ENCODE results near the gene TCHH.
A peak's percentile ranks its signal among the peaks of the same experiment; 100 is the strongest.
"Not testable (repeated sequence)": the region's sequence is repeated elsewhere in the genome, so short reads cannot be mapped to it uniquely, and the experiment has no call there.

Gene TCHH

DNA sequence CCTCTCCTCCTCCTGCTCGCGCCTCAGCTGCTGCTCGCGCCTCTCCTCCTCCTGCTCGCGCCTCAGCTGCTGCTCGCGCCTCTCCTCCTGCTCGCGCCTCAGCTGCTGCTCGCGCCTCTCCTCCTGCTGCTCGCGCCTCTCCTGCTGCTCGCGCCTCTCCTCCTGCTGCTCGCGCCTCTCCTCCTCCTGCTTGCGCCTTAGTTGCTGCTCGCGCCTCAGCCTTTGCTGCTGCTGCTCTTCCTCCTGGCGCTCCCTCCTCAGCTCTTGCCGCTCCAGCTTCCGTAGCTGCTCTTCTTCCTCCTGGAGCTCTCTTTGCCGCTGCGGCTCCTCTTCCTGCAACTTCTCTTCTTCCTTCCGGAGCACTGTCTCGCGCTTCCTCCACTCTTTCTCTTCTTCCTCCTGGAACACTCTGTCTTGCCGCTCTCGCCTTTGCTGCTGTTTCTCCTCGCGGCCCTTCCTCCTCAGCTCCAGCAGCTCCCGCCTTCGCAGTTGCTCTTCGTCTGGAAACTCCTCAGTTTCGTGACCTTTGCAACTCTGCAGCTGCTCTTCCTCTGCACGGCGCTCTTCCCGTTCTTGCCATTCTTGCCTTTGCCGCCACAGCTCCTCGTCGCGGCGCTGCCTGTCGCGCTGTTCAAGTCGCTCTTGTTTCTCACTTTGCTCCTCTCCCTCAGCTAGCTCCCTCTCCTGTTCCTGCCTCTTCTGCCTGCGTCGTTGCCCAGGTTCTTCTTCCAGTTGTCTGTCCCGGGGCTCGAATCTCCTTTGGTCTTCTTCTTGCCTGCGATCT lies 3.0 kb downstream of the TCHH start:
- no peak for DNase-seq

DNA sequence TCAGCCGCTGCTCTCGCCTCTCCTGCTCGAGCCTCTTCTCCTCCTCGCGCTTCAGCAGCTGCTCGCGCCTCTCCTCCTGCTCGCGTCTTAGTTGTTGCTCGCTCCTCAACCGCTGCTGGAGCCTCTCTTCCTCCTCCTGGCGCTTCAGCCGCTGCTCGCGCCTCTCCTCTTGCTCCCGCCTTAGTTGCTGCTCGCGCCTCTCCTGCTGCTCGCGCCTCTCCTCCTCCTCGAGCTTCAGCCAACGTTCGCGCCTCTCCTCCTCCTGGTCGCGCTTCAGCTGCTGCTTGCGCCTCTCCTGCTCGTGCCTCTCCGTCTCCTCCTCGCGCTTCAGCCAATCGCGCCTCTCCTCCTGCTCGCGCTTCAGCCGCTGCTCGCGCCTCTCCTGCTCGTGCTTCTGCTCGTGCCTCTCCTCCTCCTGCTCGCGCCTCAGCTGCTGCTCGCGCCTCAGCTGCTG lies 3.7 kb downstream of the TCHH start:
- no peak for DNase-seq

DNA sequence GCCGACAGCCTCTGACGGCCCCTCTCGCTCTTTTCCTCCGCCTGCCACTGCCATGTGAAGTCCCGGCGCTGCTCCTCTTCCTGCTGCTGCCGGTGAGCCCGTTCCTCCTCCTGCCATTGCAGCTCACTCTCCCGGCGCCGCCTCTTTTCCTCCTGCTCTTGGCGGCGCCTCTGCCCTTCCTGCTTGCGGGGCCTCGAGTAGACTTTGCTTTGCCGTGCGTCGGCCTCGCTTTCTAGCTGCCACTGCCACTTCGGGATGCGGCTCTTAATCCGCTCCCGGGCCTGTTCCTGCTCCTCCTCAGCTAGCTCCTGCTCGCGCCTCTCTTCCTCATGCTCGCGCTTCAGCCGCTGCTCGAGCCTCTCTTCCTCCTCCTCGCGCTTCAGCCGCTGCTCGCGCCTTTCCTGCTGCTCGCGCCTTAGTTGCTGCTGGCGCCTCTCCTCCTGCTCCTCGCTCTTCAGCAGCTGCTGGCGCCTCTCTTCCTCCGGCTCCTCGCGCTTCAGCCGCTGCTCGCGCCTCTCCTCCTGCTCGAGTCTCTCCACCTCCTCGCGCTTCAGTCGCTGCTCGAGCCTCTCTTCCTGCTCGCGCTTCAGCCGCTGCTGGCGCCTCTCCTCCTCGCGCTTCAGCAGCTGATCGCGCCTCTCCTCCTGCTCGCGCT lies 4.3 kb downstream of the TCHH start:
- DNase-seq: peak; percentile 13

DNA sequence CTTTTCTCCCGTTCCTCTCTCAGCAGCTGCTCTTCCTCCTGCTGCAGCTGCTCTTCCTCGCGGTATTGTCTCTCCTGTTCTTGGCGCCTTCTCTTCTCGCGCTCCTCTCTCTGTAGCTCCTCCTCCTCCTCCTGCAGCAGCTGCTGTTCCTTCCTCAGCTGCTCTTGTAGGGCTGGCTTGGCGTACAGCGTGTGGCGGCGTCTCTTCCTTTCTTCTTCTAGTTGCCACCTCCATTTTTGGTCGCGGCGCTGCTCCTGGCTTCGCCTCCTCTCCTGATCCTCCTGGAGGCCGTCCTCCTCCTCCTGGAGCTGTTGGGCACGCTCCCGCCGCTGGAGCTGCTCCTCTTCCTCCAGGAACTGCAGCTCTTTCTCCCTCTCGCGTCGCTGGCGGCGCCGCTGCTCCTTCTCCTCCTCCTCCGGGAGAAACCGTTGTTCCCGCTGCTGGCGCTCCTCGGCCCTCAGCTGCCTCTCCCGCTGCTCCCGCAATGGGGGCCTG lies 4.8 kb downstream of the TCHH start:
- peak; percentile 9 for DNase-seq

DNA sequence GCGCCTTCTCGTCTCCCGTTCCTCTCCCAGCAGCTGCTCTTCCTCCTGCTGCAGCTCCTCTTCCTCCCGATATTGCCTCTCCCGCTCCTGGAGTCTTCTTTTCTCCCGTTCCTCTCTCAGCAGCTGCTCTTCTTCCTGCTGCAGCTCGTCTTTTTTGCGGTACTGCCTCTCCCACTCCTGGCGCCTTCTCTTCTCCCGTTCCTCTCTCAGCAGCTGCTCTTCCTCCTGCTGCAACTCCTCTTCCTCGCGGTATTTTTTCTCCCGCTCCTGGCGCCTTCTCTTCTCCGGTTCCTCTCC lies 5.3 kb downstream of the TCHH start:
- DNase-seq: no peak

DNA sequence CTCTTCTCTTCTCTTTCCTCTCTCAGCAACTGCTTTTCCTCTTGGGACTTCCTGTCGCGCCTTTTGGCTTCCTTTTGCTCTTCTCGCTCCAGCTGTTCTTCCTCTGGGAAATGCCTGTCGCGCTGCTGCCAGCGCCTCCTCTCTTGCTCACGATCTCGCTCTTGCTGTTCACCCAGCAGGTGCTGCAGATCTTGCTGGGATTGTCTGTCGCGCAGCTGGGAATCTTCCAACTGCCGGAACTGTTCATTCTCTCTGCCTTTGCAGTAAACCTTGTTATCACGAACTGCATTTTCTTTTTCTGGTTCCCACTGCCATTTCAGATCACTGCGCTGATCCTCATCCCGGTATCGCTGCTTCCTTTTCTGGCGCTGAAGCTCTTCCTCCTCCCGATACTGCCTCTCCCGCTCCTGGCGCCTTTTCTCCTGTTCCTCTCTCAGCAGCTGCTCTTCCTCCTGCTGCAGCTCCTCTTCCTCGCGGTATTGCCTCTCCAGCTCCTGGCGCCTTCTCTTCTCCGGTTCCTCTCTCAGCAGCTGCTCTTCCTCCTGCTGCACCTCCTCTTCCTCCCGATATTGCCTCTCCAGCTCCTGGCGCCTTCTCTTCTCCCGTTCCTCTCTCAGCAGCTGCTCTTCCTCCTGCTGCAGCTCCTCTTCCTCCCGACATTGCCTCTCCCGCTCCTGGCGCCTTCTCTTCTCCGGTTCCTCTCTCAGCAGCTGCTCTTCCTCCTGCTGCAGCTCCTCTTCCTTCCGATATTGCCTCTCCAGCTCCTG lies 5.8 kb downstream of the TCHH start:
- DNase-seq: no peak

DNA sequence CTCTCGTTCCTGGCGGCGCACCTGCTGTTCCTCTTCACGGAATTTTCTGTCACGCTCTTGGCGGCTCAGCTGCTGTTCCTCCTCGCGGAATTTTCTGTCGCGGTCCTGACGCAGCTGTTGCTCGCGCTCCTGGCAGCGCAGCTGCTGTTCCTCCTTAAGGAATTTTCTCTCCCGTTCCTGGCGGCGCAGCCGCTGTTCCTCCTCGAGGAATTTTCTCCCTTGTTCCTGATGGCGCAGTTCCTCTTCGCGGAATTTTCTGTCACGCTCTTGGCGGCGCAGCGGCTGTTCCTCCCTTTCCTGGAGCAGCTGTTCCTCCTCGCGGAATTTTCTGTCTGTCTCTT lies 6.4 kb downstream of the TCHH start:
- DNase-seq: no peak

DNA sequence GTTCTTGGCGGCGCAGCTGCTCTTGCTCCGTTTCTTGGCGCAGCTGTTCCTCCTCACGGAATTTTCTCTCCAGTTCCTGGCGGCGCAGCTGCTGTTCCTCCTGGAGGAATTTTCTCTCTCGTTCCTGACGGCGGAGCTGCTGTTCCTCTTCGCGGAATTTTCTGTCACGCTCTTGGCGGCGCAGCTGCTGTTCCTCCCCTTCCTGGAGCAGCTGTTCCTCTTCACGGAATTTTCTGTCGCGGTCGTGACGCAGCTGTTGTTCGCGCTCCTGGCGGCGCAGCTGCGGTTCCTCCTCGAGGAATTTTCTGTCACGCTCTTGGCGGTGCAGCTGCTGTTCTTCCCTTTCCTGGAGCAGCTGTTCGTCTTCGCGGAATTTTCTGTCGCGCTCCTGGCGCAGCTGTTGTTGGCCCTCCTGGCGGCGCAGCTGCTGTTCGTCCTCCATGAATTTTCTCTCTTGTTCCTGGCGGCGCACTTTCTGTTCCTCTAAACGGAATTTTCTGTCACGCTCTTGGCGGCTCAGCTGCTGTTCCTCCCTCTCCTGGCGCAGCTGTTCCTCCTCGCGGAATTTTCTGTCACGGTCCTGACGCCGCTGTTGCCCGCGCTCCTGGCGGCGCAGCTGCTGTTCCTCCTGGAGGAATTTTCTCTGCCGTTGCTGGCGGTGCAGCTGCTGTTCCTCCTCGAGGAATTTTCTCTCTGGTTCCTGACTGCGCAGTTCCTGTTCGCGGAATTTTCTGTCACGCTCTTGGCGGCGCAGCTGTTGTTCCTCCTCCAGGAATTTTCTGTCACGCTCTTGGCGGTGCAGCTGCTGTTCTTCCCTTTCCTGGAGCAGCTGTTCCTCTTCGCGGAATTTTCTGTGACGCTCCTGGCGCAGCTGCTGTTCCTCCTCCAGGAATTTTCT lies 7.0 kb downstream of the TCHH start:
- DNase-seq: no peak

DNA sequence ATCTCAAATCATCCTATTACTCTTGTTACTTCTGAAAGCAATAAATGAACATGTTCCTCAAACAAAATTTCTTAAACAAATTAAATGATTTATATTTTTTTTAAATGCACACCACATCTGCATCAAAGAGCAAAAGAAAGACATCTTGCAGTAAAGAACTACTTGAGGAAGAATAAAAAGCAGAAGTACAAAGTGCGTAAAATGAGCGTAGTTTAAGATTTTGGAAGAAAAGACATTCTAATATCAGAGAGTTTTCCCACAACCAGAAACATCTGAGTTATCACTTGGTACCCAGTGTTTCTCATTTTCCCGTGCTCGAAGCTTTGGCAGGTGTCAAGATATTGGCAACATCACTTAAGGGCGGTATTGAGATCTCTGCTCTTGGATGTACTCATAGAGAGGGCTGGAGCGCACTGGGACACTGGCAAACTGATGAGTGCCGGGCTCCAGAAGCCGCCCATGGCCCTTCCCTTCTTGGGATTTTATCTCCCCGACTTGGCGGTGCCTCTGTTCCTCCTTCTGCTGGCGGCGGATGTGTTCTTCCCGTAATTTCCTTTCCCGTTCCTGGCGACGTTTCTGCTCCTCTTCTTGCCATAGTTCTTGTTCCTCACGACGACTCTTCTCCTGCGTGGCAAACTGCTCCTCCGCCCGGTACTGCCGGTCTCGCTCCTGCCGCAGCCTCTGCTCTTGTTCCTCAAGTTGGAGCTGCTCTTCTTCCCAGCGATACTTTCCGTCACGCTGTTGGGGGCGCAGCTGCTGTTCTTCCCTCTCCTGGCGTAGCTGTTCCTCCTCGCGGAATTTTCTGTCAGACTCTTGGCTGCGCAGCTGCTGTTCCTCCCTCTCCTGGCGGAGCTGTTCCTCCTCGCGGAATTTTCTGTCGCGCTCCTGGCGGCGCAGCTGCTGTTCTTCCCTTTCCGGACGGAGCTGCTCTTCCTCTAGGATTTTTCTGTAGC lies 7.9 kb downstream of the TCHH start:
- DNase-seq: no peak

DNA sequence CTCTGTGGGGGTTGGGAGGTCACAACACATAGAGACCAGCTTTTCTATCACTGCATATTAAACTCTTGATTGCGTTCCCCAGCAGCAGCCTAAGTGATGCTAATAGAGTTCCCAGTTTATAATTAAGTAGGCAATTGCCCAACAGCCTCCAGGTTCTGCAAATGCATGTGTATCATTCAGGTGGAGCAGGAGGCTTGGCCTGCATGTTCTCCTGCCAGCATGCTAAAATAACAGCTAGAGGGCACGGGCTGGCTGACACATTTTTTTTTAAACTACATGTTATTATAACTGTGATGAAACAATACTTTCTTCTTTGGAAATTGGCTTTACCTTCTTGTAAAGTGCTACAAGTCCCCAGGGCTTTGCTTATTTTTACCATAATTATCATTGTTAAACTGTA lies 10.4 kb downstream of the TCHH start:
- no peak for DNase-seq

DNA sequence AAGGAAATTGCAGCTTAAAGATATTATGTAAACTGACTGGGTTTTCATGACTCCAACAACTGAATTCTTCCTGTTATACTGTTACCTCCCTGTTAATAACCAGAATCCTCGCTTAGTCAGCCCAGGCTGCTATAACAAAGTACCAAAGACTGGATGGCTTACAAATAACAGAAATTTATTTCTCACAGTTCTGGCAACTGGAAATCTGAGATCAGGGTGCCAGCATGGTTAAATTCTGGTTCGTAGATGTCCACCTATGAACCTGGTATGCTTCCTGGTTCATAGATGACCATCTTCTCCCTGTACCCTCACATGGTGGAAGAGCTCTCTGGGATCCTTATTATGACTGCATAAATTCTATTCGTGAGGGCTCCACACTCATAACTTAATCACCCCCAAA lies 18.3 kb downstream of the TCHH start:
- DNase-seq: no peak

DNA sequence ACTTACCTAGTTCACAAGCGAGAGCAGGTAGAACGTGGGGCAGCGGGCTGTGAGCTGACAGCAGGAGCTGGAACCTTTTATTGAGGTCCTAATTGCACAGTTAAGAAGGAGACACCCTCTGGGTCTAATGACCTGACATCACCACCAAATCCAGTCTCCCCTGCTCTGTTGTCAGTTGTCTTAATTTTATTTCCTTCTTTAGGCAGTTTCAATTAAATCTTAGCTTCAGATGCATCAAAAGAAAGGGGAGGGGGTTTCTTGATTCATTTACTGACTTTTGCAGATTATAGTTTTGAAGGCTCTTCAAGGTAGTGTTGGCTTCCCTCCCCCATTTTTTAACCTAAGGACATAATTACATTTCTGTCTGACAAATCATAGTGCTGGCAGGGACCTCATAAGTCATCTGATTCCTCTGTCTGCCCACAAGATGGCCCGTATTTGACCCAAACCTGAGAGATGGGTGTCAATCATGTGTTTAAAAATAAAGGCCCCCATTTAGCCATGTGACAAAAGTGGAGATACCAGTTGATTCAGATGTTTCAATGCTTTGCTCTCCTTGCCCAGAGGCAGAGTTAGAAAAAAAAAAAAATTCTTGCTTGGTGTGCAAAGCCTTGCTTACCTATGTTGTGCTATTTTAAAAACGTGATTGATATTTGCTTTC lies 26.1 kb downstream of the TCHH start, which contains the start of gene TCHHL1:
TCHHL1 (minus strand) TSS at position 51 of the 661 bp plus-strand sequence. CDS start 921 bp downstream, outside the sequence.
- DNase-seq: no peak

DNA sequence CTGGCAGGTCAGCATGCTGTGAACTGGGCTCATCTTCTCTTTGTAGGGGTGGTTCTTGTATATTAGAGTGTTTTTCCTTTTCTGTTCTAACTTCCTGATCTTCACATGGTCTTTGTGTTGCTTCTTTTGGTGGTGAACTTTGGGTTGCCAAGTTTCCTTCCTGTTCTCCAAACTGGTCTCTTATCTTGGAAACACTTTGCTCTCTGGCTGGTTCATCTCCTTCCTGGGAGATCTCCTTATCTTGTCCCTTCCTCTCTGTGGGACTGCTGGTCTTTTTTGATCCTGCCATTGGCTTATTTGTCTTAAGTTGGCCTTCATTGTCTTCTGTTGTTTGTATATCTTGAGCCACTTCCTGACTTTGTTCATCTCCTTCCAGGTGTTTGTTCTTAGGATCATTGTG lies 28.5 kb downstream of the TCHH start:
- no peak for DNase-seq

DNA sequence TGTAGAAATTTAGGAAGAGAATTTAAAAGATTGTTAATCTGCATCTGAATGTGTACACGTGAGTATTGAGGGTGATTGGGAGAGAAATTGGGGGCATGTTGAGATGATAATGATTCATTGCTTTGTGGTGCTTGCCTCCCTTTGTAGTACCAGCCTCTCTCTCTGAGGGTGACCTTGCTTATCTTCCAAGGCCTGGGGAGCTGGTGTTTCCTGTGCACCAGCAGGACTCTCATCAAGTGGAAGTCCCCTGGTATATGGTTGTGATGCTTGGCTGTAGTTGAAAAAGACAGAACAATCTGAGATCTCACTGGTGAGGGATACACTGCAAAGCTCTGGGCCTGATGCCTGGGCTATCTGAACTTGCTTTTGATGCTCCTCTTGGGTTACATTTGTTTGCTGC lies 30.4 kb downstream of the TCHH start:
- DNase-seq: no peak

DNA sequence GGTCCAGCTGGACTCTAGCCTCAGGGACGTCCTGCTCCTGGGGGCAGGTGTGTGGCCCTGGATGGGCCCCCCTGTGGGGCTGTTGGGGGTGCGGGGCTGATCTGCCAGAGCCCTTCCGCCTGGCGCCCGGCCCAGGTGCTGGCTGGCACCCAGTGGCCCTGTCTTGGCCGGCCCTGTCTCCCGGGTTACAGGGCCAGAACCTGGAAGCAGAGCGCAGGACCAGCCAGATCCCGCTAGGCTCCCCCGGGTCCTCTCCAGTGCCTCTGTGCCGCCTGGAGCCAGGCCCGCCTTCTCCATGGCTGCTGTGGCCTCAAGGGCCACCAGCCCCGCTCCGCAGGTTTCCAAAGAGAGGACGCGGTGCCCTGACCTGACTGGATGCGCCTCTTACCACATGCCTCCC lies 34.2 kb downstream of the TCHH start:
- not testable (repeated sequence) for DNase-seq

DNA sequence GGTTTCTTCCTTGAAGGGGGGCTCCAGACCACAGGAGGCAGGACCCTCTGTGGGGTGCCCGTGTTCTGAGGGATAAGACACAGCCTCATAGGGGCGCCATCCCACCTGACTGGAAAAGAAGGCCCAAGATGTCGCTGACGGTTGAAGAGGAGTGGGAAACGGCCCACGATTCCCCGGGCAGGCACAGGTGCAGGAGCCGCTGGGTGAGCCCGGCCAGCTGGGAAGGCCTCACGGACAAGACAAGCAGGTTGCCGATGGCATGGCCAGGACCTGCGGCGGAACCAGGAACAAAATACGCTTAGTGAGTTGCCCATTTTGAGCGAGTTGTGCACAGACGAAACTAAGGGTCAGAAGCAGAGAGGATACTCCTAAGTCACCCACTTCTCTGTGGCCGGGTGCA lies 34.8 kb downstream of the TCHH start:
- DNase-seq: not testable (repeated sequence)

DNA sequence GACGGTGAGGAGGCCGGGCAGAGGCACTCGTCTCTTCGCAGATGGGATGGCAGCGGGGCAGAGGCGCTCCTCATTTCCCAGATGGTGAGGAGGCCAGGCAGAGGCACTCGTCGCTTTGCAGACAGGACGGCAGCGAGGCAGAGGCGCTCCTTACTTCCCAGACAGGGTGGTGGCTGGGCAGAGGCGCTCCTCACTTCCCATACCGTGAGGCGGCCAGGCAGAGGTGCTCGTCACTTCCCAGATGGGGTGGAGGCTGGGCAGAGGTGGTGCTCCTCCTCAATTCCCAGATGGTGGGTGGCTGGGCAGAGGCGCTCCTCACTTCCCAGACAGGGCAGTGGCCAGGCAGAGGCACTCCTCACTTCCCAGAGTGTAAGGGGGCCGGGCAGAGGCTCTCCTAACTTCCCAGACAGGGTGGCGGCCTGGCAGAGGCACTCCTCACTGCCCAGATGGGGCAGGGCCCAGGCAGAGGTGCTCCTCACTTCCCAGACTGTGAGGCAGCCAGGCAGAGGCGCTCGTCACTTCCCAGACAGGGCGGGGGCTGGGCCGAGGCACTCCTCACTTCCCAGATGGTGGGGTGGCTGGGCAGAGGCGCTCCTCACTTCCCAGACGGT lies 36.3 kb downstream of the TCHH start:
- DNase-seq: no peak

DNA sequence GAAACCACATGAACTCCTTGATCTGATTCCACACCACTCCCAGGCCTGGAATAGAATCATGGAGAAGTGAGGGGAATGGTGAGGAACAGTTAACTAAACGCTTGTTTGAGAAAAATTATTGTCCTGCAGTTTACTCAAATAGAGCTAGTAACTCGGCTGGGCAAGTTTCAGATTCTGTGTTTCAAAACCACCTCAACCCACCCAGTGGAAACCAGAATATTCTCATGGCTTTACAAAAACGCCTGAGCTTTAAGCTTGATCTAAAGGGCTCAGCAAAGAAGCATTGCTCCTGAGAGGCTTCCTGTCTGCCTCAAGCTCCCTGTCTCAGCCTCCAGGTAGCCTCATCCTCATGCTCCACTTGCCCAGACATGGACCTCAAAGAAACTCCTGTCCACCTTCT lies 42.9 kb downstream of the TCHH start:
- DNase-seq: no peak

DNA sequence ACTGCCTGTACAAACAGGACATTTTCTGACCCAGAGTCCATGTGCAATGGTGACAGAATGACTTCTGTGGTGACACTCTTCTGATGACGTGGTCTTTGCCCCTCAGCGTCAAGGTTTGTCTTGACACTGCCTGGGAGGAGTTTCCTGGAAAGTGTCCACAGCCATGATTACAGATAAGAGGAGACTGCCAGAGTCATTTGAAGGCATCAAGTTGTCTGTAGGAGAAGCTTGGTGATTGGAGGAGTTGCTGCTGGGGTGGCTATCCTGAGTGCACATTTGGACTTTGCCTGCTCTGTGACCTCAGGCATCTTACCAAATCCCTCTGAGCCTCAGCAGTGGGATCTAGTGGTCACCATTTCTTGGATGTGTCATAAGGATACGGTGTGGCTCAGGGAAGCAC lies 44.1 kb downstream of the TCHH start:
- DNase-seq: no peak

DNA sequence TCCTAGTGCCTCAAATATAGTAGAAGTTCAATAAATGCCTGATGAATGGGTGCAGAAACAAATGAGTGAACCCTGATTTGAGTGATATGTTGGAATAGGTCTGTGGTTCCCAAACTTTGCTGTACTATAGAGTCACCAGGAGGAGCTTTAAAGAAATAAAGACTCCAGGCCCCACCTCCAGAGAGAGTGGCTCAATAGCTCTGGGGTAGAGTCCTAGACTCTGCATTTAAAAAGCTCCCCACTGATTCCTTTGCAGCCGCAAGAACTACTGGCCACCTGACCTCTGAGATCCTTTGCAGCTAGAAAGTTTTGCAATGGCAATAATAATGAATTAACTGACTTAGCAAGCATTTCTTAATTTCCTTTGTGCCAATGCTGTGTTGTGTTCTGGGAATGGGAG lies 47.3 kb downstream of the TCHH start:
- DNase-seq: no peak

DNA sequence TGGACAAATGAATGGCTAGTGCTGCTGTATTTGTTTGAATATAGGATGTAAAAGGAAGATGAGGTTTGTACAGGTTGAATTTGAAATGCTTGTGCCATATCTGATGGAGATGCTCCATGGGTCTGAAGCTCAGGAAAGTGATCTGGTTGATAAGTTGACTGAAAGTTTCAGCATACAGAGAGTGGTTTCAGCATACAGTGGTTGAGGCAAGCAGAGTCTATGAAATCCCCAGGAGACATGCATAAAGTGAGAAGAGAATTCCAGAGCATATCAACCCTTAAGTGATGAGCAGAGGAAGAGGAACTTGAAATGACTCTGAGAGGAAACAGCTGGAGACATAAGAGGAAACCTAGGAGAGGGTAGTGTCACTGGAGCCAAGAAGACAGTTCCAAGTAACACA lies 48.1 kb downstream of the TCHH start:
- no peak for DNase-seq
